GM18498 (cell line): Measurements from ENCODE around the gene MAP6.

Experiments
- ATAC-seq: cut with Tn5 transposase; IDR thresholded peaks from one replicate; pipeline ENCODE4 v1.9.1; 2021; ENCODE audit warnings: mild to moderate bottlenecking, moderate library complexity; ENCODE audit not compliant: unreplicated experiment

Gene MAP6

GRCh38 chr11:75667255-75667830 is 1.5 kb downstream of the MAP6 start:
- no peak for ATAC-seq

- ATAC-seq, result no peak
Observed at GRCh38 chr11:75665990-75666389, 2.8 kb downstream of the MAP6 start.

GRCh38 chr11:75665126-75665525 is 3.7 kb downstream of the MAP6 start:
- no peak for ATAC-seq

- no peak for ATAC-seq
Observed at GRCh38 chr11:75664389-75664788, 4.4 kb downstream of the MAP6 start.

- ATAC-seq, result no peak
Observed at GRCh38 chr11:75663808-75664207, 5.0 kb downstream of the MAP6 start.

- no peak for ATAC-seq
Observed at GRCh38 chr11:75659836-75660235, 9.0 kb downstream of the MAP6 start.

- ATAC-seq, result no peak
Observed at GRCh38 chr11:75656044-75656727, 12.7 kb downstream of the MAP6 start.

- ATAC-seq, result no peak
Observed at GRCh38 chr11:75655605-75656004, 13.2 kb downstream of the MAP6 start.

- ATAC-seq, result peak; percentile 64
Observed at GRCh38 chr11:75654314-75654713, 14.5 kb downstream of the MAP6 start.

GRCh38 chr11:75653532-75653931 is 15.3 kb downstream of the MAP6 start:
- ATAC-seq, result no peak

- no peak for ATAC-seq
Observed at GRCh38 chr11:75652936-75653335, 15.9 kb downstream of the MAP6 start.

- no peak for ATAC-seq
Observed at GRCh38 chr11:75651218-75651617, 17.6 kb downstream of the MAP6 start.

GRCh38 chr11:75650167-75650723 is 18.6 kb downstream of the MAP6 start:
- no peak for ATAC-seq

GRCh38 chr11:75644946-75645345 is 23.9 kb downstream of the MAP6 start:
- no peak for ATAC-seq

- no peak for ATAC-seq
Observed at GRCh38 chr11:75644370-75644769, 24.5 kb downstream of the MAP6 start.

- no peak for ATAC-seq
Observed at GRCh38 chr11:75642402-75643113, 26.3 kb downstream of the MAP6 start.

- ATAC-seq, result no peak
Observed at GRCh38 chr11:75639762-75640181, 29.1 kb downstream of the MAP6 start.

- ATAC-seq, result no peak
Observed at GRCh38 chr11:75637998-75638397, 30.8 kb downstream of the MAP6 start.

- ATAC-seq, result no peak
Observed at GRCh38 chr11:75635066-75635862, 33.6 kb downstream of the MAP6 start.

GRCh38 chr11:75633409-75634066 is 35.3 kb downstream of the MAP6 start:
- ATAC-seq, result no peak

GRCh38 chr11:75632962-75633361 is 35.9 kb downstream of the MAP6 start:
- ATAC-seq, result no peak
